COR-L47 (cell line): ENCODE data around the gene KDM3B.

Source experiments
- DNase-seq: peaks from one replicate; lab custom pipeline; 2025; lab: John Stamatoyannopoulos, UW

The KDM3B gene

GRCh38 chr5:138450971-138451370 is 98.5 kb downstream of the KDM3B start:
- DNase-seq = no peak

- no peak for DNase-seq
Observed at GRCh38 chr5:138452720-138453119, 100.2 kb downstream of the KDM3B start.

GRCh38 chr5:138453590-138453989 is 101.1 kb downstream of the KDM3B start:
- DNase-seq = no peak

GRCh38 chr5:138454121-138454520 is 101.6 kb downstream of the KDM3B start:
- DNase-seq = no peak

GRCh38 chr5:138455232-138455930 is 102.9 kb downstream of the KDM3B start:
- no peak for DNase-seq

- no peak for DNase-seq
Observed at GRCh38 chr5:138457531-138458275, 105.2 kb downstream of the KDM3B start.

GRCh38 chr5:138458384-138458783 is 105.9 kb downstream of the KDM3B start:
- no peak for DNase-seq

GRCh38 chr5:138458856-138459255 is 106.4 kb downstream of the KDM3B start:
- DNase-seq = no peak

GRCh38 chr5:138459311-138459933 is 106.9 kb downstream of the KDM3B start:
- DNase-seq = no peak

- no peak for DNase-seq
Observed at GRCh38 chr5:138460032-138460693, 107.7 kb downstream of the KDM3B start.

GRCh38 chr5:138461343-138462125 is 109.0 kb downstream of the KDM3B start:
- DNase-seq = no peak

- DNase-seq = no peak
Observed at GRCh38 chr5:138463419-138464007, 111.0 kb downstream of the KDM3B start.

- DNase-seq = peak; percentile 95
Observed at GRCh38 chr5:138464008-138464387, 111.5 kb downstream of the KDM3B start.

- peak; percentile 97 for DNase-seq
Observed at GRCh38 chr5:138464388-138465260, 112.1 kb downstream of the KDM3B start.

- peak; percentile 85 for DNase-seq
Observed at GRCh38 chr5:138465261-138466124, 113.0 kb downstream of the KDM3B start, which contains the start of gene EGR1. Gene EGR1 (plus strand): TSS chr5:138465479. CDS start chr5:138465762, 283 bp downstream.

GRCh38 chr5:138466125-138466899 is 113.8 kb downstream of the KDM3B start:
- no peak for DNase-seq

- no peak for DNase-seq
Observed at GRCh38 chr5:138466900-138467710, 114.6 kb downstream of the KDM3B start.

- DNase-seq = no peak
Observed at GRCh38 chr5:138467711-138468132, 115.2 kb downstream of the KDM3B start.
